ENCODE measurements around the gene ATG4B.
A peak's percentile ranks its signal among the peaks of the same experiment; 100 is the strongest.

Gene ATG4B

GRCh38 chr2:241672243-241673188, 35.0 kb downstream of the ATG4B start:
- FAIRE-seq (no peak), DNase-seq (ENCODE audit: insufficient read length, low spot score) (no peak)
- no peak for TF ChIP-seq POLR2A (IDR thresholded peaks at IDR 0.05; ENCODE audit: low read depth, low read length)

- DNase-seq (ENCODE audit: insufficient read length, low spot score) (no peak), FAIRE-seq (no peak)
- no peak for TF ChIP-seq POLR2A (IDR thresholded peaks at IDR 0.05; ENCODE audit: low read depth, low read length)
Observed at GRCh38 chr2:241673189-241673663, 35.7 kb downstream of the ATG4B start.

GRCh38 chr2:241673797-241674725, 36.6 kb downstream of the ATG4B start:
- DNase-seq (ENCODE audit: insufficient read length, low spot score) (peak; percentile 73), FAIRE-seq (no peak)
- no peak for TF ChIP-seq POLR2A (IDR thresholded peaks at IDR 0.05; ENCODE audit: low read depth, low read length)

GRCh38 chr2:241675885-241676284, 38.4 kb downstream of the ATG4B start:
- TF ChIP-seq POLR2A (IDR thresholded peaks at IDR 0.05; ENCODE audit: low read depth, low read length), result no peak
- FAIRE-seq (no peak), DNase-seq (ENCODE audit: insufficient read length, low spot score) (no peak)

- FAIRE-seq, result no peak
- DNase-seq (ENCODE audit: insufficient read length, low spot score), result no peak
- no peak for TF ChIP-seq POLR2A (IDR thresholded peaks at IDR 0.05; ENCODE audit: low read depth, low read length)
Observed at GRCh38 chr2:241676665-241677064, 39.2 kb downstream of the ATG4B start.

- TF ChIP-seq POLR2A (IDR thresholded peaks at IDR 0.05; ENCODE audit: low read depth, low read length), result no peak
- FAIRE-seq, result no peak
Observed at GRCh38 chr2:241677392-241677791, 39.9 kb downstream of the ATG4B start.

GRCh38 chr2:241678307-241678706, 40.8 kb downstream of the ATG4B start:
- FAIRE-seq, result no peak
- DNase-seq (ENCODE audit: insufficient read length, low spot score), result no peak
- TF ChIP-seq POLR2A (IDR thresholded peaks at IDR 0.05; ENCODE audit: low read depth, low read length), result no peak

More at GRCh38 chr2:241677392-241677791, 39.9 kb downstream of the ATG4B start:
- DNase-seq (ENCODE audit: insufficient read length, low spot score), result no peak

- DNase-seq (ENCODE audit: insufficient read length, low spot score) (no peak), FAIRE-seq (no peak)
- TF ChIP-seq POLR2A (IDR thresholded peaks at IDR 0.05; ENCODE audit: low read depth, low read length), result no peak
Observed at GRCh38 chr2:241678784-241679540, 41.5 kb downstream of the ATG4B start.

- no peak for TF ChIP-seq POLR2A (IDR thresholded peaks at IDR 0.05; ENCODE audit: low read depth, low read length)
- FAIRE-seq, result no peak
Observed at GRCh38 chr2:241680044-241680443, 42.6 kb downstream of the ATG4B start.

GRCh38 chr2:241680827-241681599, 43.5 kb downstream of the ATG4B start:
- FAIRE-seq (peak; percentile 88), DNase-seq (ENCODE audit: insufficient read length, low spot score) (peak; percentile 93)
- no peak for TF ChIP-seq POLR2A (IDR thresholded peaks at IDR 0.05; ENCODE audit: low read depth, low read length)

More at GRCh38 chr2:241680044-241680443, 42.6 kb downstream of the ATG4B start:
- DNase-seq (ENCODE audit: insufficient read length, low spot score), result no peak

- DNase-seq (ENCODE audit: insufficient read length, low spot score), result no peak
- TF ChIP-seq POLR2A (IDR thresholded peaks at IDR 0.05; ENCODE audit: low read depth, low read length), result no peak
- FAIRE-seq, result no peak
Observed at GRCh38 chr2:241686324-241686649, 48.8 kb downstream of the ATG4B start.

- DNase-seq (ENCODE audit: insufficient read length, low spot score) (peak; percentile 96), FAIRE-seq (no peak)
- TF ChIP-seq POLR2A (IDR thresholded peaks at IDR 0.05; ENCODE audit: low read depth, low read length), result peak; percentile 81
Observed at GRCh38 chr2:241686650-241687425, 49.3 kb downstream of the ATG4B start, which contains the start of gene DTYMK. Gene DTYMK, minus strand, starts transcription at chr2:241686815. Its CDS starts 32 bp downstream, at chr2:241686783.

Measured in H54 (cell line).